ENCODE measurements around the gene MED20. TPM values are rescaled to one million over a fixed set of nuclear protein-coding genes. Genes with fewer than 3 reads are reported as not detected.

The MED20 gene
- total and polyA plus RNA-seq, 2 of the 8 experiments (the other 6 are each of a cell fraction or from before 2014, with no cell fraction given) = 38.7 to 51.8 TPM

DNA sequence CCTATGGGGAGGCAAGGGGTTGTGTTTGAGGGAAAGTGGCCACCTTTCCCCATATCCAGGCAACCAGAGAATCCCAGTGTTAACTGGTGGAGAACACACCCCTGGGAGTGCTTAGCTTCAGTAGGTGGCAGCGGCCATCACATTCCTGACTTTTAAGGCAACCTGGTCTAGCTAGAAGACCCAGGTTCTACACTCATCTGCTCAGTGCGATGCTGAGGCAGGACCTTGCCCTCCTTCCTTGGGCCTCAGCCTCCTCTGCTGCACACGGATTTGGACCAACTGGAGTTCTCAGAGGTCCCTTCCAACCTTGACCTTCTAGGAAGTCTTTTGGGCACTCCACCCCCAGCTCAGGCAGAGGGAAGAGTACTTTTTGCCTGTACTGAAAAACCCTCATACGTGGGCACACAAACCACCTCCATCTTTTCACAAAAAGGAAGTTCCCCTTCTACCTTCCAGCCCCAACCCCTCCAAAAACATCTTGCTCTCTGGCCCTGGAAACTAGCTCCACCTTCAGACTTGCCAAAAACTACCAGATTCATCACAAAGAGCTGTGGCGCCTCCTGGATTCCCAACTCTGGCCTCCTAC, 17.7 kb upstream of the MED20 start:
- Histone ChIP-seq H3K36me3 (ENCODE audit: control insufficient read depth in 2 of 4, insufficient read depth in 4 of 4, low read length in 3 of 4) (peaks cover 7 to 19% (median 12%) of the 10 kb centered on the region in 4 experiments; a peak in 5 of 8 replicates), H3K56ac (replicated peaks; ENCODE audit: insufficient read length, low read depth, low read length) (no peak overlapping the region), H3K4ac (replicated peaks; ENCODE audit: insufficient read length, low read depth, low read length) (peak overlapping the region; percentile 8), H3K23ac (ENCODE audit: insufficient read length) (no peak overlapping the region), H3K27me3 (replicated peaks in 1 of 4; ENCODE audit: control insufficient read depth in 3 of 4, extremely low read depth in 1 of 4, insufficient read depth in 3 of 4, low read length in 3 of 4) (no peaks in the 10 kb centered on the region), H3K9me3 (ENCODE audit: insufficient read depth in 2 of 2, low read depth in 1 of 2, low read length in 1 of 2) (no peaks in the 10 kb centered on the region), H2BK20ac (ENCODE audit: low read length) (peak overlapping the region; percentile 15; the same call in 1 of the 2 replicates), H3K4me3 (ENCODE audit: extremely low read depth in 1 of 4, insufficient read depth in 2 of 4, low read depth in 3 of 4, low read length in 4 of 4) (peak overlapping the region in 3 of 4 experiments; percentile 12 to 91 (median 14); a peak in 4 of 8 replicates), H3K4me2 (ENCODE audit: insufficient read depth in 1 of 2, low read depth in 2 of 2, low read length in 2 of 2) (peak overlapping the region; percentile 98 to 99), H2AFZ (ENCODE audit: low read length) (no peak overlapping the region), H4K5ac (ENCODE audit: insufficient read length, low read depth, low read length) (peak overlapping the region; percentile 19), H4K20me1 (replicated peaks in 1 of 2; ENCODE audit: control insufficient read depth in 1 of 2, insufficient read depth in 2 of 2, low read length in 2 of 2) (peaks cover 2 to 3% of the 10 kb centered on the region in 2 experiments), H2AK5ac (ENCODE audit: low read depth, low read length) (0 out of 2 replicates have a peak overlapping the region, but pooled peaks have one; percentile 68), H4K8ac (ENCODE audit: extremely low read depth, insufficient read depth, low read length) (no peak overlapping the region), H3K79me2 (ENCODE audit: control insufficient read depth in 1 of 2, insufficient read depth in 2 of 2, low read length in 2 of 2) (peaks cover 0 to 10% of the 10 kb centered on the region in 2 experiments; a peak in 1 of 4 replicates), H3K27ac (ENCODE audit: low read depth, low read length) (peak overlapping the region; percentile 51), H4K91ac (replicated peaks; ENCODE audit: insufficient read length, low read length) (peak overlapping the region; percentile 59), H2BK5ac (ENCODE audit: low read depth, low read length) (peak overlapping the region; percentile 63; the same call in 1 of the 2 replicates), H3K14ac (ENCODE audit: insufficient read length) (no peak overlapping the region), H3K23me2 (ENCODE audit: low read depth, low read length) (peaks cover 17% of the 10 kb centered on the region), H3K4me1 (replicated peaks in 1 of 4; ENCODE audit: control insufficient read depth in 3 of 4, insufficient read depth in 4 of 4, low read length in 3 of 4) (peaks cover 6 to 31% (median 23%) of the 10 kb centered on the region in 4 experiments), H3K9ac (replicated peaks in 1 of 4; ENCODE audit: extremely low read depth in 1 of 4, low read depth in 3 of 4, low read length in 3 of 4) (peak overlapping the region in 2 of 4 experiments; percentile 40 to 56; a peak in 3 of 7 replicates), H2BK15ac (ENCODE audit: low read length) (peak overlapping the region; percentile 97; the same call in 1 of the 2 replicates), H3K18ac (ENCODE audit: extremely low read depth, low read length) (peak overlapping the region; percentile 84), H2BK120ac (replicated peaks; ENCODE audit: low read depth, low read length) (peak overlapping the region; percentile 14), H3K79me1 (ENCODE audit: low read depth, low read length) (peaks cover 2% of the 10 kb centered on the region; the same call in 1 of the 2 replicates), H2BK12ac (ENCODE audit: low read depth, low read length) (peak overlapping the region; percentile 84; the same call in 1 of the 2 replicates)
- POLR2A ChIA-PET (ENCODE audit: partially characterized antibody) = interaction anchor here (0.8 to 16.6 kb wide), 17 partner anchors 12 to 198 kb away, joined by 3 to 235 read pairs (median 4); partner anchors contain the start of genes BYSL, MED20, TAF8 and TOMM6
- no peak for TF ChIP-seq POU5F1 (IDR thresholded peaks at IDR 0.05; ENCODE audit: low read depth, low read length)
- TF ChIP-seq ASH2L (IDR thresholded peaks at IDR 0.05; ENCODE audit: low read length) = peak; percentile 58
- peak; percentile 47; the same call in 1 of the 2 replicates for TF ChIP-seq TAF1 (IDR thresholded peaks at IDR 0.05; ENCODE audit: low read depth, low read length)
- TF ChIP-seq NANOG (IDR thresholded peaks at IDR 0.05; ENCODE audit: insufficient read depth, low read depth, low read length, poor library complexity, severe bottlenecking) = no peak
- no peak for TF ChIP-seq KDM5A (IDR thresholded peaks at IDR 0.05; ENCODE audit: low read length)
- DNase-seq (ENCODE audit: low read depth in 1 of 2, low spot score in 2 of 2) (no peak), FAIRE-seq (no peak)
- CTCF ChIA-PET (ENCODE audit: partially characterized antibody) = interaction anchor here (0.7 to 13.7 kb wide), 22 partner anchors 12 to 515 kb away, joined by 3 to 219 read pairs (median 5); partner anchors contain the start of genes BYSL, MED20, TAF8 and USP49
- 65% methylated on average over 5 of the region's 5 CpGs; no CpG with 5 or more reads in 1 of the 2 experiments for WGBS, 2 experiments (ENCODE audit: extremely low coverage in 1 of 2, insufficient coverage in 1 of 2, insufficient read length in 1 of 2, insufficient replicate concordance in 2 of 2, low coverage in 1 of 2, low lambda C conversion rate in 2 of 2, missing lambda C conversion rate in 1 of 2)
